Effector memory CD8-positive, alpha-beta T cell (primary cell): ENCODE results near the gene HEYL.

Experiments used
- ATAC-seq: fragments of 150-1000 bp; cut with Tn5 transposase; replicated peaks from 2 replicates; pipeline ENCODE4 v1.10.0; 2021; ENCODE audit warnings: mild to moderate bottlenecking, moderate library complexity
- DNase-seq, 3 experiments: peaks; one replicate each; pipeline ENCODE4 v3.0.0; 2021
- H3K27ac Mint-ChIP-seq, 2 donors: one replicate each; pipeline ENCODE4 v1.8.0; 2022; ENCODE audit warnings: mild to moderate bottlenecking in 2 of 2, mixed read lengths in 2 of 2, moderate library complexity in 2 of 2
- H3K27me3 Mint-ChIP-seq, 2 donors: one replicate each; pipeline ENCODE4 v1.8.0; 2022; ENCODE audit warnings: mixed read lengths in 2 of 2
- H3K36me3 Mint-ChIP-seq: one replicate; pipeline ENCODE4 v1.8.0; 2022; ENCODE audit warnings: mild to moderate bottlenecking, moderate library complexity, mixed read lengths; ENCODE audit not compliant: insufficient read depth
- H3K4me1 Mint-ChIP-seq, 2 donors: one replicate each; pipeline ENCODE4 v1.8.0; 2022; ENCODE audit warnings: low read depth in 2 of 2, mixed read lengths in 2 of 2
- H3K4me3 Mint-ChIP-seq, 2 donors: one replicate each; pipeline ENCODE4 v1.8.0; 2022; ENCODE audit warnings: mild to moderate bottlenecking in 2 of 2, mixed read lengths in 2 of 2, moderate library complexity in 2 of 2
- H3K9me3 Mint-ChIP-seq, 2 donors: one replicate each; pipeline ENCODE4 v1.8.0; 2022; ENCODE audit warnings: mixed read lengths in 2 of 2

HEYL gene

GRCh38 chr1:39657923-39658485 is 18.6 kb upstream of the HEYL start:
- peaks cover 0 to 29% of the 10 kb centered on the region in 2 donors for H3K27me3 Mint-ChIP-seq
- peak overlapping the region in 1 of 2 donors; percentile 43 for H3K4me3 Mint-ChIP-seq
- ATAC-seq (peak; percentile 74), DNase-seq (peak; percentile 44 to 51 (median 47))
- H3K27ac Mint-ChIP-seq, result peak overlapping the region in 1 of 2 donors; percentile 41
- no peaks in the 10 kb centered on the region for H3K36me3 Mint-ChIP-seq
- H3K4me1 Mint-ChIP-seq, result peaks cover 0 to 10% of the 10 kb centered on the region in 2 donors
- H3K9me3 Mint-ChIP-seq, result no peaks in the 10 kb centered on the region

- DNase-seq (no peak), ATAC-seq (no peak)
- Mint-ChIP-seq H3K4me3 (no peak overlapping the region), H3K4me1 (peaks cover 0 to 10% of the 10 kb centered on the region in 2 donors), H3K36me3 (no peaks in the 10 kb centered on the region), H3K27ac (peak overlapping the region in 1 of 2 donors; percentile 41), H3K27me3 (peaks cover 0 to 29% of the 10 kb centered on the region in 2 donors), H3K9me3 (no peaks in the 10 kb centered on the region)
Measured at GRCh38 chr1:39657402-39657801, 18.0 kb upstream of the HEYL start.

- Mint-ChIP-seq H3K9me3 (no peaks in the 10 kb centered on the region), H3K27me3 (peaks cover 0 to 29% of the 10 kb centered on the region in 2 donors), H3K36me3 (no peaks in the 10 kb centered on the region), H3K4me3 (no peak overlapping the region), H3K27ac (no peak overlapping the region), H3K4me1 (peaks cover 0 to 10% of the 10 kb centered on the region in 2 donors)
- DNase-seq (no peak), ATAC-seq (no peak)
Measured at GRCh38 chr1:39656391-39656790, 16.9 kb upstream of the HEYL start.

- no peaks in the 10 kb centered on the region for H3K9me3 Mint-ChIP-seq
- ATAC-seq (no peak), DNase-seq (no peak)
- H3K36me3 Mint-ChIP-seq, result no peaks in the 10 kb centered on the region
- H3K4me1 Mint-ChIP-seq, result peaks cover 0 to 10% of the 10 kb centered on the region in 2 donors
- peaks cover 0 to 29% of the 10 kb centered on the region in 2 donors for H3K27me3 Mint-ChIP-seq
- no peak overlapping the region for H3K4me3 Mint-ChIP-seq
- H3K27ac Mint-ChIP-seq, result no peak overlapping the region
Measured at GRCh38 chr1:39655578-39656268, 16.3 kb upstream of the HEYL start.

GRCh38 chr1:39654291-39654690 is 14.8 kb upstream of the HEYL start:
- Mint-ChIP-seq H3K4me1 (peaks cover 0 to 10% of the 10 kb centered on the region in 2 donors), H3K4me3 (no peak overlapping the region), H3K36me3 (no peaks in the 10 kb centered on the region), H3K27me3 (peaks cover 0 to 29% of the 10 kb centered on the region in 2 donors), H3K9me3 (no peaks in the 10 kb centered on the region), H3K27ac (no peak overlapping the region)
- ATAC-seq (no peak), DNase-seq (no peak)

GRCh38 chr1:39653546-39654031 is 14.1 kb upstream of the HEYL start:
- peaks cover 0 to 29% of the 10 kb centered on the region in 2 donors for H3K27me3 Mint-ChIP-seq
- H3K9me3 Mint-ChIP-seq, result no peaks in the 10 kb centered on the region
- peaks cover 0 to 10% of the 10 kb centered on the region in 2 donors for H3K4me1 Mint-ChIP-seq
- ATAC-seq (peak; percentile 77), DNase-seq (peak; percentile 57 to 65 (median 60))
- H3K27ac Mint-ChIP-seq, result no peak overlapping the region
- no peak overlapping the region for H3K4me3 Mint-ChIP-seq
- no peaks in the 10 kb centered on the region for H3K36me3 Mint-ChIP-seq

- ATAC-seq, result no peak
- DNase-seq, result no peak
Measured at GRCh38 chr1:39652554-39652953, 13.1 kb upstream of the HEYL start.

GRCh38 chr1:39652105-39652504 is 12.7 kb upstream of the HEYL start:
- H3K27ac Mint-ChIP-seq, result no peak overlapping the region
- no peaks in the 10 kb centered on the region for H3K36me3 Mint-ChIP-seq
- DNase-seq, result no peak
- H3K9me3 Mint-ChIP-seq, result no peaks in the 10 kb centered on the region
- peaks cover 0 to 4% of the 10 kb centered on the region in 2 donors for H3K4me1 Mint-ChIP-seq
- peaks cover 0 to 16% of the 10 kb centered on the region in 2 donors for H3K27me3 Mint-ChIP-seq
- no peak overlapping the region for H3K4me3 Mint-ChIP-seq
- ATAC-seq, result no peak

More at GRCh38 chr1:39652554-39652953, 13.1 kb upstream of the HEYL start:
- Mint-ChIP-seq H3K36me3 (no peaks in the 10 kb centered on the region), H3K4me1 (peaks cover 0 to 4% of the 10 kb centered on the region in 2 donors), H3K9me3 (no peaks in the 10 kb centered on the region), H3K4me3 (no peak overlapping the region), H3K27me3 (peaks cover 0 to 21% of the 10 kb centered on the region in 2 donors), H3K27ac (no peak overlapping the region)

- H3K27ac Mint-ChIP-seq, result no peak overlapping the region
- DNase-seq, result no peak
- H3K4me3 Mint-ChIP-seq, result no peak overlapping the region
- H3K9me3 Mint-ChIP-seq, result no peaks in the 10 kb centered on the region
- peaks cover 0 to 12% of the 10 kb centered on the region in 2 donors for H3K27me3 Mint-ChIP-seq
- H3K4me1 Mint-ChIP-seq, result peaks cover 0 to 4% of the 10 kb centered on the region in 2 donors
- no peak for ATAC-seq
- no peaks in the 10 kb centered on the region for H3K36me3 Mint-ChIP-seq
Measured at GRCh38 chr1:39650431-39650830, 11.0 kb upstream of the HEYL start.

GRCh38 chr1:39649636-39650185 is 10.3 kb upstream of the HEYL start:
- ATAC-seq (no peak), DNase-seq (no peak)
- H3K27me3 Mint-ChIP-seq, result peaks cover 0 to 12% of the 10 kb centered on the region in 2 donors
- no peaks in the 10 kb centered on the region for H3K9me3 Mint-ChIP-seq
- no peaks in the 10 kb centered on the region for H3K36me3 Mint-ChIP-seq
- no peak overlapping the region for H3K4me3 Mint-ChIP-seq
- peaks cover 0 to 4% of the 10 kb centered on the region in 2 donors for H3K4me1 Mint-ChIP-seq
- no peak overlapping the region for H3K27ac Mint-ChIP-seq

GRCh38 chr1:39648496-39648895 is 9.1 kb upstream of the HEYL start:
- DNase-seq, result no peak
- H3K9me3 Mint-ChIP-seq, result no peaks in the 10 kb centered on the region
- peaks cover 0 to 4% of the 10 kb centered on the region in 2 donors for H3K27me3 Mint-ChIP-seq
- H3K4me1 Mint-ChIP-seq, result peaks cover 0 to 3% of the 10 kb centered on the region in 2 donors
- no peaks in the 10 kb centered on the region for H3K36me3 Mint-ChIP-seq
- no peak for ATAC-seq
- H3K27ac Mint-ChIP-seq, result no peak overlapping the region
- no peak overlapping the region for H3K4me3 Mint-ChIP-seq

GRCh38 chr1:39647247-39647646 is 7.8 kb upstream of the HEYL start:
- Mint-ChIP-seq H3K27me3 (peaks cover 0 to 11% of the 10 kb centered on the region in 2 donors), H3K9me3 (no peaks in the 10 kb centered on the region), H3K36me3 (no peaks in the 10 kb centered on the region), H3K27ac (no peak overlapping the region), H3K4me3 (no peak overlapping the region), H3K4me1 (no peaks in the 10 kb centered on the region)
- DNase-seq (no peak), ATAC-seq (no peak)

GRCh38 chr1:39646232-39647081 is 7.0 kb upstream of the HEYL start:
- H3K4me3 Mint-ChIP-seq, result no peak overlapping the region
- no peaks in the 10 kb centered on the region for H3K36me3 Mint-ChIP-seq
- ATAC-seq (no peak), DNase-seq (no peak)
- H3K9me3 Mint-ChIP-seq, result no peaks in the 10 kb centered on the region
- H3K27ac Mint-ChIP-seq, result no peak overlapping the region
- no peaks in the 10 kb centered on the region for H3K4me1 Mint-ChIP-seq
- peaks cover 0 to 11% of the 10 kb centered on the region in 2 donors for H3K27me3 Mint-ChIP-seq
